Left lobe of liver (tissue), 2 donors: ENCODE data around the gene KRT82. TPM values are rescaled to one million over a fixed set of nuclear protein-coding genes. Genes with fewer than 3 reads are reported as not detected.
"Not testable (repeated sequence)": the region's sequence is repeated elsewhere in the genome, so short reads cannot be mapped to it uniquely, and the experiment has no call there.

ENCODE experiments used
- ATAC-seq: fragments of 200-7000 bp; cut with Tn5 transposase; one replicate; pipeline ENCODE4 v1.9.1; 2020; ENCODE audit warnings: mild to moderate bottlenecking, moderate library complexity
- DNase-seq: peaks from one replicate; pipeline ENCODE4 v3.0.0-alpha.2; 2020; ENCODE audit warnings: low spot score
- total RNA-seq: library from RNA; stranded (reverse); gene quantifications from one replicate; pipeline ENCODE4 v1.2.1, GENCODE V29; 2021
- donor health status: DM: no; HTN: no; CAD: no; lungs with moderate emphysema.
- donor health status: DM: no; HTN: yes; CAD: no.

KRT82 gene
- total RNA-seq, 1 donor from 2014 or later = not detected

DNA sequence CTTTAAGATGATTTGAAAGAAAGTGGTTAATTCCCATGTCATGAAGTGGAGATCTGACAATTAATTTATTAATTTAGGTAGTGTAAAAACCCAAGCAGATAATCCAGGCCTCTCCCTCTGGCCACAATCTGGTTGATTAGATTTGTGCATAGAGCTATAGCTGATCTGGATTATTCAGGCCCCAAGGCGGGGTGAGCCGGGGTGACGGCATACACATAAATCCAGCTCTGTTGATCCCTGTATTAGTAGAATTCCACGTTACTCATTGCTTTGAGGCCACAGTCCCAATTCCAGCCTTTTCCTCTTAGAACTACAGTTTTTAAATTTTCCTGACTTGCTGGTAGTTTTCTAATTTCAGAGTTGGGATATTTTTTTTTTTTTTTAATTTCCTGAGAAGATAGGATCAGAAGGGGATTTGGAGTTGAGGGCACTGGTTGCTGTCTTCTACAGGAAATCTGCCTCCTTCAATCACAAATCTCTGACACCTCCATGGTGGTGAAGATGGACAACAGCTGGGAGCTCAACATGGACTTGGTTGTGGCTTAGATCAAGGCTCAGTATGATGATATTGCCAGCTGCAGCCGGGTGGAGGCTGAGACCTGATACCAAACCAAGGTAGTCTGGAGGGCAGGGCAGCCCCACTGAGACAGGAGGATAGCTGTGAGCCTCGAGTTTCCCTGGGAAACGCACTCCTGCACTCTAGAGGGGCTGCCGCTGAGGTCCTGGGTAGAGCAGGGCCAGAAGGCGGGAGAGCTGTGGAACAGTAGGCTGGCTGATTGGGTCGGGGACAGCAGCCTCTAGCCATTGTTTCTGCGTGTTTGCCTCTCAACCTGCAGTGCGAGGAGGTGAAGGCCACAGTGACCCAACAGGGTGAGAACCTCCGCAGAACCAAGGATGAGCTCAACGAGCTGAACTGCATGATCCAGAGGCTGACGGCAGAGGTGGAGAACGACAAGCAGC lies 58.3 kb downstream of the KRT82 start:
- DNase-seq (no peak), ATAC-seq (no peak)

GRCh38 chr12:52347016-52347415 lies 59.1 kb downstream of the KRT82 start:
- no peak for DNase-seq
- no peak for ATAC-seq

GRCh38 chr12:52346593-52346992 lies 59.5 kb downstream of the KRT82 start:
- DNase-seq = no peak

GRCh38 chr12:52345041-52345440 lies 61.1 kb downstream of the KRT82 start:
- DNase-seq = not testable (repeated sequence)

More at GRCh38 chr12:52346593-52346992, 59.5 kb downstream of the KRT82 start:
- ATAC-seq = no peak

GRCh38 chr12:52344111-52344510 lies 62.0 kb downstream of the KRT82 start:
- no peak for ATAC-seq
- DNase-seq = no peak

More at GRCh38 chr12:52345041-52345440, 61.1 kb downstream of the KRT82 start:
- not testable (repeated sequence) for ATAC-seq

Other genes starting within 250 kb of the KRT82 start
- gene KRT80, start 214.3 kb downstream of the KRT82 start, total RNA-seq = 0.28 TPM
- 18.8 TPM for gene KRT7, start 173.1 kb downstream of the KRT82 start, total RNA-seq
- gene KRT86, start 131.7 kb downstream of the KRT82 start, total RNA-seq = not detected
- 0.65 TPM for gene KRT81, start 114.8 kb downstream of the KRT82 start, total RNA-seq
- not detected for gene KRT83, start 84.9 kb downstream of the KRT82 start, total RNA-seq
- gene KRT85, start 38.9 kb downstream of the KRT82 start, total RNA-seq = not detected
- not detected for gene KRT84, start 20.7 kb downstream of the KRT82 start, total RNA-seq
- not detected for gene KRT75, start 28.0 kb upstream of the KRT82 start, total RNA-seq
- gene KRT6B, start 45.8 kb upstream of the KRT82 start, total RNA-seq = not detected
- not detected for gene KRT6C, start 67.5 kb upstream of the KRT82 start, total RNA-seq
- not detected for gene KRT6A, start 86.9 kb upstream of the KRT82 start, total RNA-seq
- not detected for gene KRT5, start 114.1 kb upstream of the KRT82 start, total RNA-seq
- gene KRT71, start 146.8 kb upstream of the KRT82 start, total RNA-seq = not detected
- gene KRT74, start 167.5 kb upstream of the KRT82 start, total RNA-seq = not detected
- gene KRT72, start 195.1 kb upstream of the KRT82 start, total RNA-seq = not detected
- not detected for gene KRT73, start 212.2 kb upstream of the KRT82 start, total RNA-seq
- not detected for gene KRT2, start 245.9 kb upstream of the KRT82 start, total RNA-seq